GM23338 (cell line): ENCODE data around the gene CCNI2. TPM values are rescaled to one million over a fixed set of nuclear protein-coding genes. Genes with fewer than 3 reads are reported as not detected.

Source experiments
- ATAC-seq: fragments of 200-7000 bp; cut with Tn5 transposase; 3 replicates; pipeline ENCODE4 v1.9.1; 2020
- DNase-seq: peaks from one replicate; pipeline ENCODE4 v3.0.0-alpha.2; 2015; ENCODE audit warnings: low spot score
- H2AFZ ChIP-seq: fragments of 200-600 bp; sonication (generic); 2 replicates; pipeline ENCODE4 v1.8.0; 2016; ENCODE audit warnings: antibody characterized with exemption, mild to moderate bottlenecking, moderate library complexity
- H3F3A ChIP-seq: fragments of 200-600 bp; sonication (generic); replicated peaks from 2 replicates; pipeline ENCODE4 v1.8.0; 2017; ENCODE audit warnings: antibody characterized with exemption, mixed run types, low read depth
- H3K27ac ChIP-seq: fragments of 200-600 bp; sonication (generic); 2 replicates; pipeline ENCODE4 v1.6.1; 2016; ENCODE audit warnings: low read depth
- H3K27me3 ChIP-seq: fragments of 200-600 bp; sonication (generic); 2 replicates; pipeline ENCODE4 v1.8.0; 2016; ENCODE audit warnings: mild to moderate bottlenecking, mixed run types, moderate library complexity; ENCODE audit not compliant: insufficient read depth
- H3K36me3 ChIP-seq: fragments of 200-600 bp; sonication (generic); 2 replicates; pipeline ENCODE4 v1.8.0; 2016; ENCODE audit warnings: mild to moderate bottlenecking; ENCODE audit not compliant: insufficient read depth
- H3K4me1 ChIP-seq: fragments of 200-600 bp; sonication (generic); 2 replicates; pipeline ENCODE4 v1.8.0; 2016; ENCODE audit warnings: mild to moderate bottlenecking, moderate library complexity; ENCODE audit not compliant: insufficient read depth
- H3K4me2 ChIP-seq: fragments of 200-600 bp; sonication (generic); 2 replicates; pipeline ENCODE4 v1.7.1; 2017; ENCODE audit warnings: mixed run types
- H3K4me3 ChIP-seq: fragments of 200-600 bp; sonication (generic); 2 replicates; pipeline ENCODE4 v1.6.1; 2016; ENCODE audit warnings: mixed run types
- H3K79me2 ChIP-seq: fragments of 200-600 bp; sonication (generic); replicated peaks from 2 replicates; pipeline ENCODE4 v1.8.0; 2017; ENCODE audit warnings: mild to moderate bottlenecking; ENCODE audit not compliant: insufficient read depth
- H3K9me2 ChIP-seq: fragments of 200-600 bp; sonication (generic); 2 replicates; pipeline ENCODE4 v1.8.0; 2017; ENCODE audit not compliant: insufficient read depth
- H4K20me1 ChIP-seq: fragments of 200-600 bp; sonication (generic); replicated peaks from 2 replicates; pipeline ENCODE4 v1.8.0; 2017; ENCODE audit warnings: mild to moderate bottlenecking; ENCODE audit not compliant: insufficient read depth
- H3K27ac Mint-ChIP-seq: 2 replicates; pipeline ENCODE4 v1.8.0; 2020; ENCODE audit warnings: inconsistent platforms, mild to moderate bottlenecking, moderate library complexity, mixed read lengths
- H3K27me3 Mint-ChIP-seq: 3 replicates; pipeline ENCODE4 v1.8.0; 2022; ENCODE audit warnings: low read depth, mild to moderate bottlenecking, moderate library complexity, mixed read lengths, inconsistent platforms; ENCODE audit not compliant: insufficient read depth, poor library complexity
- H3K36me3 Mint-ChIP-seq: 3 replicates; pipeline ENCODE4 v1.8.0; 2021; ENCODE audit warnings: low read depth, mild to moderate bottlenecking, inconsistent platforms, moderate library complexity, mixed read lengths
- H3K4me1 Mint-ChIP-seq: 3 replicates; pipeline ENCODE4 v1.8.0; 2020; ENCODE audit warnings: mild to moderate bottlenecking, inconsistent platforms, mixed read lengths
- H3K4me3 Mint-ChIP-seq: 3 replicates; pipeline ENCODE4 v1.8.0; 2021; ENCODE audit warnings: moderate library complexity, mild to moderate bottlenecking, inconsistent platforms, mixed read lengths
- H3K9me3 Mint-ChIP-seq: 3 replicates; pipeline ENCODE4 v1.8.0; 2020; ENCODE audit warnings: moderate library complexity, mild to moderate bottlenecking, inconsistent platforms, mixed read lengths
- CREB1 ChIP-seq: fragments of 250-450 bp; sonication (Bioruptor Pico); IDR thresholded peaks from 2 replicates; pipeline ENCODE4 v1.5.0; 2020; ENCODE audit warnings: low read depth, mild to moderate bottlenecking, moderate library complexity
- EZH2 ChIP-seq: fragments of 200-600 bp; sonication (generic); IDR thresholded peaks from one replicate; pipeline ENCODE4 v1.8.0; 2017; ENCODE audit warnings: antibody characterized with exemption, mild to moderate bottlenecking, low read depth; ENCODE audit not compliant: unreplicated experiment
- EZH2phosphoT487 ChIP-seq: fragments of 200-600 bp; sonication (generic); IDR thresholded peaks from one replicate; pipeline ENCODE4 v1.8.1; 2018; ENCODE audit warnings: antibody characterized with exemption; ENCODE audit not compliant: unreplicated experiment
- JUNB ChIP-seq: IDR thresholded peaks from one replicate; pipeline ENCODE4 v1.6.1; 2016; ENCODE audit warnings: antibody characterized with exemption; ENCODE audit not compliant: unreplicated experiment
- ZNF114 ChIP-seq: fragments of 250-450 bp; sonication (Bioruptor Pico); IDR thresholded peaks from 2 replicates; pipeline ENCODE4 v1.5.0; 2020; ENCODE audit warnings: mild to moderate bottlenecking, moderate library complexity
- ZNF331 ChIP-seq: fragments of 250-450 bp; sonication (Bioruptor Pico); IDR thresholded peaks from 2 replicates; pipeline ENCODE4 v1.5.0; 2020; ENCODE audit warnings: low read depth, mild to moderate bottlenecking, moderate library complexity
- polyA plus RNA-seq: library from polyadenylated mRNA; unstranded; fragments of >200 nt; fragmentation: Nextera tagmentation; extraction: Ambion mirVana; gene quantifications from 2 replicates; pipeline ENCODE4 v1.2.1, GENCODE V29; 2016
- total RNA-seq: library from RNA; depleted of rRNA; stranded (reverse); fragments of >200 nt; shearing (Covaris generic); gene quantifications from 2 replicates; pipeline ENCODE4 v1.2.3, GENCODE V29; 2014
- TF ChIP-seq, protein P1 (sequence below): IDR thresholded peaks from 2 replicates; pipeline ENCODE4 v1.6.1; 2016; ENCODE audit warnings: antibody characterized with exemption
- TF ChIP-seq, protein P2 (sequence below): IDR thresholded peaks from one replicate; pipeline ENCODE4 v1.6.1; 2018; ENCODE audit warnings: antibody characterized with exemption; ENCODE audit not compliant: unreplicated experiment
- TF ChIP-seq, protein P3 (sequence below), 2 experiments: fragments of 200-600 bp in 1 of 2; sonication (generic) in 1 of 2; conservative IDR thresholded peaks; 2 replicates each; pipeline versions ENCODE4 v1.5.1 to v1.6.1; 2016 to 2017; ENCODE audit warnings: antibody characterized with exemption in 2 of 2, low read depth in 2 of 2, mild to moderate bottlenecking in 2 of 2, moderate library complexity in 1 of 2
- TF ChIP-seq, protein P4 (sequence below): fragments of 250-450 bp; sonication (Bioruptor Pico); IDR thresholded peaks from 2 replicates; pipeline ENCODE4 v1.5.0; 2020; ENCODE audit warnings: mild to moderate bottlenecking, moderate library complexity

CCNI2 gene
- total and polyA plus RNA-seq, 2 experiments from 2014 or later: 0.55 to 2.5 TPM

DNA sequence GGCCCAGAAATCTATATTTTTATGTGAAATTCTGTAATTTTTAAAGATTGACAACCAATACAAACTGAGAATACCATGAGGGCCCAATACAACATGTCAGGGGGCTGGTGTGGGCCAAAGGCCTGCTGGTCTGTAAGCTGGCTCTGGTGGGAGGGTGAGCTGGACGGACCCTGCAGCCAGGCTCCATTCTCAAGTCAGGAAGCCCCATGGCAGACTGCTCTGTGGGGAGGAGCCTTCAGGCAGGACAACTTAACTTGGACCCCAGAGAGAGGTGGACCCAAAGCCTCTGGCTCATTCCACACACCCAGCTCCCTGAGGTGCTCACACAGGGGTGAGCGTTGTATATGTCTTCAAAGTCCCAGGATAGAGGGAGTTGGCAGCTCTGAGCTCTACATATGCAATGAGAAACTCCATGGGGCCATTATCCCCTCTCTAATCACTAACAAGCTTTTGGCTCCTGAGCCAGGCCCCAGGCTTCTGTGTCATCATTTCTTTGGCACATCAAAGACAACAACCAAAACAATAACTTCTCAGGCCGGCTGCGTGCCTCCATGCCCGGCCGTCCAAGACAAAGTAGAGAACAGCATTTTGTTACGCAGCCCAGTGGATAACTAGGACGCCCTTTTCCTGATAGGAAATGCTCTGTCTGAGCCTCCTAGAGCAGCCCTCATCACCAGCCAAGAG, 23.4 kb downstream of the CCNI2 start:
- H3F3A ChIP-seq: no peaks in the 10 kb centered on the region
- DNase-seq (no peak), ATAC-seq (peak; percentile 41)
- Mint-ChIP-seq H3K27me3 (peaks cover 20% of the 10 kb centered on the region), H3K4me3 (no peak overlapping the region), H3K36me3 (no peaks in the 10 kb centered on the region; the same call in 2 of the 3 replicates), H3K9me3 (no peaks in the 10 kb centered on the region), H3K27ac (0 out of 2 replicates have a peak overlapping the region, but pooled peaks have one; percentile 14), H3K4me1 (peaks cover 20% of the 10 kb centered on the region)
- 0 out of 2 replicates have a peak, but pooled peaks cover 4% of the 10 kb centered on the region for H4K20me1 ChIP-seq
- H3K4me2 ChIP-seq: no peak overlapping the region
- H3K27ac ChIP-seq: peak overlapping the region; percentile 53; the same call in 1 of the 2 replicates
- TF ChIP-seq, protein P1, sequence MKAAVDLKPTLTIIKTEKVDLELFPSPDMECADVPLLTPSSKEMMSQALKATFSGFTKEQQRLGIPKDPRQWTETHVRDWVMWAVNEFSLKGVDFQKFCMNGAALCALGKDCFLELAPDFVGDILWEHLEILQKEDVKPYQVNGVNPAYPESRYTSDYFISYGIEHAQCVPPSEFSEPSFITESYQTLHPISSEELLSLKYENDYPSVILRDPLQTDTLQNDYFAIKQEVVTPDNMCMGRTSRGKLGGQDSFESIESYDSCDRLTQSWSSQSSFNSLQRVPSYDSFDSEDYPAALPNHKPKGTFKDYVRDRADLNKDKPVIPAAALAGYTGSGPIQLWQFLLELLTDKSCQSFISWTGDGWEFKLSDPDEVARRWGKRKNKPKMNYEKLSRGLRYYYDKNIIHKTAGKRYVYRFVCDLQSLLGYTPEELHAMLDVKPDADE: no peak
- TF ChIP-seq EZH2 (no peak), CREB1 (CRISPR knock-in tag) (no peak), ZNF114 (CRISPR knock-in tag) (no peak), ZNF331 (CRISPR knock-in tag) (no peak), EZH2phosphoT487 (no peak), JUNB (no peak)
- TF ChIP-seq, protein P2, sequence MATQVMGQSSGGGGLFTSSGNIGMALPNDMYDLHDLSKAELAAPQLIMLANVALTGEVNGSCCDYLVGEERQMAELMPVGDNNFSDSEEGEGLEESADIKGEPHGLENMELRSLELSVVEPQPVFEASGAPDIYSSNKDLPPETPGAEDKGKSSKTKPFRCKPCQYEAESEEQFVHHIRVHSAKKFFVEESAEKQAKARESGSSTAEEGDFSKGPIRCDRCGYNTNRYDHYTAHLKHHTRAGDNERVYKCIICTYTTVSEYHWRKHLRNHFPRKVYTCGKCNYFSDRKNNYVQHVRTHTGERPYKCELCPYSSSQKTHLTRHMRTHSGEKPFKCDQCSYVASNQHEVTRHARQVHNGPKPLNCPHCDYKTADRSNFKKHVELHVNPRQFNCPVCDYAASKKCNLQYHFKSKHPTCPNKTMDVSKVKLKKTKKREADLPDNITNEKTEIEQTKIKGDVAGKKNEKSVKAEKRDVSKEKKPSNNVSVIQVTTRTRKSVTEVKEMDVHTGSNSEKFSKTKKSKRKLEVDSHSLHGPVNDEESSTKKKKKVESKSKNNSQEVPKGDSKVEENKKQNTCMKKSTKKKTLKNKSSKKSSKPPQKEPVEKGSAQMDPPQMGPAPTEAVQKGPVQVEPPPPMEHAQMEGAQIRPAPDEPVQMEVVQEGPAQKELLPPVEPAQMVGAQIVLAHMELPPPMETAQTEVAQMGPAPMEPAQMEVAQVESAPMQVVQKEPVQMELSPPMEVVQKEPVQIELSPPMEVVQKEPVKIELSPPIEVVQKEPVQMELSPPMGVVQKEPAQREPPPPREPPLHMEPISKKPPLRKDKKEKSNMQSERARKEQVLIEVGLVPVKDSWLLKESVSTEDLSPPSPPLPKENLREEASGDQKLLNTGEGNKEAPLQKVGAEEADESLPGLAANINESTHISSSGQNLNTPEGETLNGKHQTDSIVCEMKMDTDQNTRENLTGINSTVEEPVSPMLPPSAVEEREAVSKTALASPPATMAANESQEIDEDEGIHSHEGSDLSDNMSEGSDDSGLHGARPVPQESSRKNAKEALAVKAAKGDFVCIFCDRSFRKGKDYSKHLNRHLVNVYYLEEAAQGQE: no peak
- TF ChIP-seq, protein P3, sequence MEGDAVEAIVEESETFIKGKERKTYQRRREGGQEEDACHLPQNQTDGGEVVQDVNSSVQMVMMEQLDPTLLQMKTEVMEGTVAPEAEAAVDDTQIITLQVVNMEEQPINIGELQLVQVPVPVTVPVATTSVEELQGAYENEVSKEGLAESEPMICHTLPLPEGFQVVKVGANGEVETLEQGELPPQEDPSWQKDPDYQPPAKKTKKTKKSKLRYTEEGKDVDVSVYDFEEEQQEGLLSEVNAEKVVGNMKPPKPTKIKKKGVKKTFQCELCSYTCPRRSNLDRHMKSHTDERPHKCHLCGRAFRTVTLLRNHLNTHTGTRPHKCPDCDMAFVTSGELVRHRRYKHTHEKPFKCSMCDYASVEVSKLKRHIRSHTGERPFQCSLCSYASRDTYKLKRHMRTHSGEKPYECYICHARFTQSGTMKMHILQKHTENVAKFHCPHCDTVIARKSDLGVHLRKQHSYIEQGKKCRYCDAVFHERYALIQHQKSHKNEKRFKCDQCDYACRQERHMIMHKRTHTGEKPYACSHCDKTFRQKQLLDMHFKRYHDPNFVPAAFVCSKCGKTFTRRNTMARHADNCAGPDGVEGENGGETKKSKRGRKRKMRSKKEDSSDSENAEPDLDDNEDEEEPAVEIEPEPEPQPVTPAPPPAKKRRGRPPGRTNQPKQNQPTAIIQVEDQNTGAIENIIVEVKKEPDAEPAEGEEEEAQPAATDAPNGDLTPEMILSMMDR (conservative IDR thresholded peaks at IDR 0.05; ENCODE audit: low read depth in 2 of 2): no peak
- TF ChIP-seq, protein P4, sequence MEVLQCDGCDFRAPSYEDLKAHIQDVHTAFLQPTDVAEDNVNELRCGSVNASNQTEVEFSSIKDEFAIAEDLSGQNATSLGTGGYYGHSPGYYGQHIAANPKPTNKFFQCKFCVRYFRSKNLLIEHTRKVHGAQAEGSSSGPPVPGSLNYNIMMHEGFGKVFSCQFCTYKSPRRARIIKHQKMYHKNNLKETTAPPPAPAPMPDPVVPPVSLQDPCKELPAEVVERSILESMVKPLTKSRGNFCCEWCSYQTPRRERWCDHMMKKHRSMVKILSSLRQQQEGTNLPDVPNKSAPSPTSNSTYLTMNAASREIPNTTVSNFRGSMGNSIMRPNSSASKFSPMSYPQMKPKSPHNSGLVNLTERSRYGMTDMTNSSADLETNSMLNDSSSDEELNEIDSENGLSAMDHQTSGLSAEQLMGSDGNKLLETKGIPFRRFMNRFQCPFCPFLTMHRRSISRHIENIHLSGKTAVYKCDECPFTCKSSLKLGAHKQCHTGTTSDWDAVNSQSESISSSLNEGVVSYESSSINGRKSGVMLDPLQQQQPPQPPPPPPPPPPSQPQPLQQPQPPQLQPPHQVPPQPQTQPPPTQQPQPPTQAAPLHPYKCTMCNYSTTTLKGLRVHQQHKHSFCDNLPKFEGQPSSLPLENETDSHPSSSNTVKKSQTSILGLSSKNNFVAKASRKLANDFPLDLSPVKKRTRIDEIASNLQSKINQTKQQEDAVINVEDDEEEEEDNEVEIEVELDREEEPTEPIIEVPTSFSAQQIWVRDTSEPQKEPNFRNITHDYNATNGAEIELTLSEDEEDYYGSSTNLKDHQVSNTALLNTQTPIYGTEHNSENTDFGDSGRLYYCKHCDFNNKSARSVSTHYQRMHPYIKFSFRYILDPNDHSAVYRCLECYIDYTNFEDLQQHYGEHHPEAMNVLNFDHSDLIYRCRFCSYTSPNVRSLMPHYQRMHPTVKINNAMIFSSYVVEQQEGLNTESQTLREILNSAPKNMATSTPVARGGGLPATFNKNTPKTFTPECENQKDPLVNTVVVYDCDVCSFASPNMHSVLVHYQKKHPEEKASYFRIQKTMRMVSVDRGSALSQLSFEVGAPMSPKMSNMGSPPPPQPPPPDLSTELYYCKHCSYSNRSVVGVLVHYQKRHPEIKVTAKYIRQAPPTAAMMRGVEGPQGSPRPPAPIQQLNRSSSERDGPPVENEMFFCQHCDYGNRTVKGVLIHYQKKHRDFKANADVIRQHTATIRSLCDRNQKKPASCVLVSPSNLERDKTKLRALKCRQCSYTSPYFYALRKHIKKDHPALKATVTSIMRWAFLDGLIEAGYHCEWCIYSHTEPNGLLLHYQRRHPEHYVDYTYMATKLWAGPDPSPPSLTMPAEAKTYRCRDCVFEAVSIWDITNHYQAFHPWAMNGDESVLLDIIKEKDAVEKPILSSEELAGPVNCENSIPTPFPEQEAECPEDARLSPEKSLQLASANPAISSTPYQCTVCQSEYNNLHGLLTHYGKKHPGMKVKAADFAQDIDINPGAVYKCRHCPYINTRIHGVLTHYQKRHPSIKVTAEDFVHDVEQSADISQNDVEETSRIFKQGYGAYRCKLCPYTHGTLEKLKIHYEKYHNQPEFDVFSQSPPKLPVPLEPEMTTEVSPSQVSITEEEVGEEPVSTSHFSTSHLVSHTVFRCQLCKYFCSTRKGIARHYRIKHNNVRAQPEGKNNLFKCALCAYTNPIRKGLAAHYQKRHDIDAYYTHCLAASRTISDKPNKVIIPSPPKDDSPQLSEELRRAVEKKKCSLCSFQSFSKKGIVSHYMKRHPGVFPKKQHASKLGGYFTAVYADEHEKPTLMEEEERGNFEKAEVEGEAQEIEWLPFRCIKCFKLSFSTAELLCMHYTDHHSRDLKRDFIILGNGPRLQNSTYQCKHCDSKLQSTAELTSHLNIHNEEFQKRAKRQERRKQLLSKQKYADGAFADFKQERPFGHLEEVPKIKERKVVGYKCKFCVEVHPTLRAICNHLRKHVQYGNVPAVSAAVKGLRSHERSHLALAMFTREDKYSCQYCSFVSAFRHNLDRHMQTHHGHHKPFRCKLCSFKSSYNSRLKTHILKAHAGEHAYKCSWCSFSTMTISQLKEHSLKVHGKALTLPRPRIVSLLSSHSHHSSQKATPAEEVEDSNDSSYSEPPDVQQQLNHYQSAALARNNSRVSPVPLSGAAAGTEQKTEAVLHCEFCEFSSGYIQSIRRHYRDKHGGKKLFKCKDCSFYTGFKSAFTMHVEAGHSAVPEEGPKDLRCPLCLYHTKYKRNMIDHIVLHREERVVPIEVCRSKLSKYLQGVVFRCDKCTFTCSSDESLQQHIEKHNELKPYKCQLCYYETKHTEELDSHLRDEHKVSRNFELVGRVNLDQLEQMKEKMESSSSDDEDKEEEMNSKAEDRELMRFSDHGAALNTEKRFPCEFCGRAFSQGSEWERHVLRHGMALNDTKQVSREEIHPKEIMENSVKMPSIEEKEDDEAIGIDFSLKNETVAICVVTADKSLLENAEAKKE (CRISPR knock-in tag): no peak
- no peak overlapping the region for H3K4me3 ChIP-seq
- H2AFZ ChIP-seq: no peak overlapping the region
- peaks cover 6% of the 10 kb centered on the region for H3K27me3 ChIP-seq
- peaks cover 4% of the 10 kb centered on the region; the same call in 1 of the 2 replicates for H3K79me2 ChIP-seq
- H3K36me3 ChIP-seq: no peaks in the 10 kb centered on the region
- H3K9me2 ChIP-seq: peaks cover 2% of the 10 kb centered on the region; the same call in 1 of the 2 replicates
- peaks cover 9% of the 10 kb centered on the region; the same call in 1 of the 2 replicates for H3K4me1 ChIP-seq
